Calu3 (cell line): Measurements from ENCODE around the gene CYP24A1. TPM values are rescaled to one million over a fixed set of nuclear protein-coding genes. Genes with fewer than 3 reads are reported as not detected.

Experiments used
- BruUV-seq: library from RNA; stranded (reverse); fragments of 400-500 nt; replicated peaks from 2 replicates; lab custom pipeline; 2021; lab: Mats Ljungman, UMichigan
- CTCF ChIA-PET: fragments of 300-600 bp; sonication (Branson Sonifier 250); formaldehyde crosslinking; loops from one replicate; lab custom pipeline; 2022; ENCODE audit warnings: antibody characterized with exemption; lab: Charles Lee
- DNase-seq: peaks from one replicate; pipeline ENCODE4 v3.0.0; 2022
- H3K27ac Mint-ChIP-seq: one replicate; pipeline ENCODE4 v1.8.0; 2022; ENCODE audit warnings: mixed read lengths; ENCODE audit not compliant: unreplicated experiment
- H3K27me3 Mint-ChIP-seq: one replicate; pipeline ENCODE4 v1.8.0; 2022; ENCODE audit warnings: mixed read lengths; ENCODE audit not compliant: unreplicated experiment
- H3K36me3 Mint-ChIP-seq: one replicate; pipeline ENCODE4 v1.8.0; 2022; ENCODE audit warnings: mild to moderate bottlenecking, moderate library complexity, mixed read lengths; ENCODE audit not compliant: insufficient read depth, unreplicated experiment
- H3K4me1 Mint-ChIP-seq: one replicate; pipeline ENCODE4 v1.8.0; 2022; ENCODE audit warnings: mild to moderate bottlenecking, low read depth, mixed read lengths; ENCODE audit not compliant: unreplicated experiment
- H3K4me3 Mint-ChIP-seq: one replicate; pipeline ENCODE4 v1.8.0; 2022; ENCODE audit warnings: mild to moderate bottlenecking, low read depth, moderate library complexity, mixed read lengths; ENCODE audit not compliant: unreplicated experiment
- H3K9me3 Mint-ChIP-seq: one replicate; pipeline ENCODE4 v1.8.0; 2022; ENCODE audit warnings: low read depth, mixed read lengths; ENCODE audit not compliant: unreplicated experiment
- CTCF ChIP-seq: fragments of 200-600 bp; IDR thresholded peaks from one replicate; pipeline ENCODE4 v1.8.0; 2022; ENCODE audit warnings: antibody characterized with exemption; ENCODE audit not compliant: unreplicated experiment
- intact Hi-C: fragments of 100-400 bp; cut with micrococcal nuclease; formaldehyde crosslinking; loops from one replicate; pipeline ENCODE4 v1.10.0; 2022; ENCODE audit not compliant: unreplicated experiment
- total RNA-seq: library from RNA; stranded (reverse); gene quantifications from 2 replicates; pipeline ENCODE4 v1.2.3, GENCODE V29; 2022

CYP24A1 gene
- total RNA-seq, 1 experiment from 2014 or later = 665 TPM

GRCh38 chr20:54207053-54207742, 33.4 kb upstream of the CYP24A1 start:
- CTCF ChIA-PET = interaction anchor here (1.4 to 2.3 kb wide), 6 partner anchors 12 to 441 kb away, joined by 4 to 11 read pairs (median 6); no protein-coding TSS in a partner anchor
- no TSS peak for BruUV-seq
- intact Hi-C loops = no loop called here
- H3K27ac Mint-ChIP-seq = peak overlapping the region; percentile 99
- peaks cover 24% of the 10 kb centered on the region for H3K4me1 Mint-ChIP-seq
- no peaks in the 10 kb centered on the region for H3K27me3 Mint-ChIP-seq
- TF ChIP-seq CTCF = no peak
- H3K4me3 Mint-ChIP-seq = peak overlapping the region; percentile 69
- no peak for DNase-seq
- H3K36me3 Mint-ChIP-seq = peaks cover 15% of the 10 kb centered on the region
- H3K9me3 Mint-ChIP-seq = no peaks in the 10 kb centered on the region

GRCh38 chr20:54205450-54205849, 31.7 kb upstream of the CYP24A1 start:
- Mint-ChIP-seq H3K36me3 (peaks cover 21% of the 10 kb centered on the region), H3K4me3 (no peak overlapping the region), H3K27me3 (no peaks in the 10 kb centered on the region), H3K27ac (no peak overlapping the region), H3K9me3 (no peaks in the 10 kb centered on the region), H3K4me1 (peaks cover 38% of the 10 kb centered on the region)
- intact Hi-C loops = no loop called here
- BruUV-seq = no TSS peak
- no peak for TF ChIP-seq CTCF
- DNase-seq = no peak
- CTCF ChIA-PET = interaction anchor here (0.6 to 1.4 kb wide), 2 partner anchors 33 to 90 kb away, joined by 3 read pairs; no protein-coding TSS in a partner anchor

GRCh38 chr20:54204481-54204880, 30.7 kb upstream of the CYP24A1 start:
- TF ChIP-seq CTCF = no peak
- DNase-seq = no peak
- BruUV-seq = no TSS peak
- H3K27me3 Mint-ChIP-seq = no peaks in the 10 kb centered on the region
- intact Hi-C loops = no loop called here
- no peaks in the 10 kb centered on the region for H3K9me3 Mint-ChIP-seq
- H3K4me3 Mint-ChIP-seq = no peak overlapping the region
- H3K36me3 Mint-ChIP-seq = peaks cover 21% of the 10 kb centered on the region
- H3K27ac Mint-ChIP-seq = no peak overlapping the region
- H3K4me1 Mint-ChIP-seq = peaks cover 34% of the 10 kb centered on the region
- CTCF ChIA-PET = interaction anchor here (1.0 to 1.4 kb wide), 2 partner anchors 32 to 107 kb away, joined by 3 read pairs; no protein-coding TSS in a partner anchor

GRCh38 chr20:54204063-54204462, 30.3 kb upstream of the CYP24A1 start:
- H3K9me3 Mint-ChIP-seq = no peaks in the 10 kb centered on the region
- no peak overlapping the region for H3K4me3 Mint-ChIP-seq
- CTCF ChIA-PET = interaction anchor here (1.0 kb wide), 1 partner anchor 107 kb away, joined by 3 read pairs; no protein-coding TSS in a partner anchor
- TF ChIP-seq CTCF = no peak
- no peak overlapping the region for H3K27ac Mint-ChIP-seq
- no peak for DNase-seq
- H3K4me1 Mint-ChIP-seq = peaks cover 35% of the 10 kb centered on the region
- no TSS peak for BruUV-seq
- H3K27me3 Mint-ChIP-seq = no peaks in the 10 kb centered on the region
- intact Hi-C loops = no loop called here
- peaks cover 21% of the 10 kb centered on the region for H3K36me3 Mint-ChIP-seq
